GM12873 (cell line): Measurements from ENCODE around the gene GPN2.

Source experiments
- CTCF ChIP-seq: IDR thresholded peaks from 2 replicates; pipeline ENCODE4 v1.5.1; 2012; ENCODE audit warnings: low read depth, mild to moderate bottlenecking, moderate library complexity, low read length, control low read depth; ENCODE audit not compliant: insufficient read depth; ENCODE audit errors: missing control alignments

Gene GPN2

DNA sequence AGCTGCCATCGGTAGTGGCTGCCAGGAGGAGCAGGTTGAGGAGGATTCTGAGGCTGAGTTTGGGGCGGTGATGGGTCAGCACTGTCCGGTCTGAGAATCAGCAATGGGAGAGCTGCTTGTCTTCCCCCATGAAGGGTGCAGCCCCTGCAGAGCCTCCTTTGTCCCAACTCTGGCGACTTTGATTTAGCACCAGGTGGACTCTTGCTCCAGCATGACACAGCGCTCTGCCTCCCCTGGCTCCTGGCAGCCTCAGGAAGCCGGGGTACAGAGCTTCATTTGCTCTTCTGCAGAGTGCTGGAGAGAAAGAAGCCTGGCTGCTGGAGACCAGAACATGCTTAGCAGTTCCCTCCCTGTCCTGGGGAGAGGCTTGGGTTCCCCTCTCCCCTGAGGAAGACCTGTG, 50.3 kb downstream of the GPN2 start:
- no peak for TF ChIP-seq CTCF

DNA sequence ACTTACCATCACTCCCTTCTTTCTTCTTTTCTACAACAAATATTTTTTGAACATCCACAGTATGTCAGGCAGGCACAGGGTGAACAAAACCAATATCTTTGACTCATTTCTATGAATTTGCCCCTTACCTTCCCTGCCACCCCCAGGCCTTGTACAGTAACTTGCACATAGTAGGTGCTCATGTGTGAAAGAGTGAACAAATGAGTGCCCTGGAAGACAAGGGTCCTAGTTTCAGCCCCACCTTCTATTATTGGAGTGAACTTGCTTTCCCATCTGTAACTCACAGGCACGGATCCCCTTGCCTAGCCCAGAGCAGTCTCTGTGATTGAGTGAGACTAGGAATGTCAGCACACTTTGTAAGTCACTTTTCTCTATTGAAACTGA, 50.8 kb downstream of the GPN2 start:
- TF ChIP-seq CTCF, result no peak

DNA sequence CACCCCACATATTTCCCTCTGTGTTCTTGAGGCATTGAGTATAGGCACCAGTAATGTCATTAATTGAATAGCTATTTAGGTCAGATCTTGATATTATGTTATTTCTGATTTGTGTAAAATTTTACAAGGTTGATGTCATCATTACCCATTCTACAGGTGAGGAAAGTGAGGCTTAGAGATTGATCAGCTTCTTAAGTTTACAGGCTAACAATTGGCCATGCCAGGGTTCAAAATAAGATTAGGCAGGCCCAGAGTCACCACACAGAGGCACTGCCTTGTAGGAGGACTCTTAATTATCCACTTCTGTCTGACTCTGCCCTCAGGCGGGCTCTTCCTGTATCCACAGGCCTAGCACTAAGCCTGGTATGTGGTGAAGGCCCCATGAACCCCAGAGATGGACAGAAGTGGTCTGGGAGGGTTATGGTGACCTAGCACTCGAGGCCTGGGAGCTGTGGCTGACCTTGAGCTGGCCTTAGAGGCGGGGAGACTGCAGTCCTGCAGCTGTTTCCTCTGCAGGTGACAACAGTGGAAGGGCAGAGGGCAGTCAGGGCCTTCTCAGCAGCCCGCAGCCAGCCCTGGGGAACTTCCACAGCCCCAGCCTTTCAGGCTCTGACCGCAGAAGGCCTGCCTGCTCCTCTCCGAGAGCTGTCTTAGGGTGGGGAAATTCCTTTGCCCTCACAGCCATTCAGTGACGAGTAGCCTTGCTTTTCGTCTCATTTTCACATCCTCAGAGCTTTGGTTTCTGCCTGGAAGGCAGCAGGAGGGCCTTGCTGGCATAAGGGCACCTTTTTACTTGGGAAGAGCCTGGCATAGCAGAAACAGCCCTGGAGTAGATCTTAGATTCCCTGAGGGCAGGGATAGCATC, 51.4 kb downstream of the GPN2 start:
- peak; percentile 14 for TF ChIP-seq CTCF

- peak; percentile 49 for TF ChIP-seq CTCF
These were observed 56.4 kb downstream of the GPN2 start for GRCh38 chr1:26833432-26834405.

GRCh38 chr1:26832249-26832960, 57.7 kb downstream of the GPN2 start:
- no peak for TF ChIP-seq CTCF

DNA sequence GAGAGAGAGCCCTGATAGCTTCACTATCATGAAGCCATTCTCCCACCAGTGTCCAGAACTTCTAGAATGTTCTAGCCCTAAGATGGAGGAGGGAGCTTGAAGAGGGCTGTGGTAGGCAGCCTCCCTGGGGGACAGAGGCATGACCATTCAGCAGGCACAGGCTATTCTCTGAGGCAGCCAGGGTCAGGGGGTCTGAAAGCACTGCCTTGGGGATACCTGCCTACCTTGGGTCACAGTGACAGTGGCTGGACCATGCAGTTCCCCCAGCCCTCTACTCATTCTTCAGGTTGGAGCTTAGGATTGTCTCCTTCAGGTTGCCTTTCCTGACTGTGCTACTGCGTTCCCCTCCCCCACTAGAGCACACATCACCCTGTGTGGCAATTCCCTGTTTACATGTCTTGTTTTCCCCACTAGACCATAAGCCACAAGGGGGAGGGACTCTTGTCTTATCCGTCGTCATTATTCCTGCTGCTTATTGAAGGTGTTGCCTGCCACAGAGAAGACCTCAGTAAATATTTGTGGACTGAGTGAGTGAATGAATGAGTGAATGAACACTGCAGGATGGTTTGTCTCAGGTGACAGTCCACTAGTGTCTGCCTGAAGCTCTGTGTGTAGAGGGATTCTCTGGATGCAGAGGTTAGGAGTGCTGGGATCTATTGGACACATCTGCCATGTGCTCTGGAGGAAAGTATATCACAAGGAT, 58.4 kb downstream of the GPN2 start:
- TF ChIP-seq CTCF, result no peak

GRCh38 chr1:26831059-26831458, 59.0 kb downstream of the GPN2 start:
- TF ChIP-seq CTCF, result no peak
